Stimulated activated CD4-positive, alpha-beta T cell treated with anti-CD3 and anti-CD28 coated beads, Interleukin-4, amount 100 ng/mL, for 4 hours (primary cell): ENCODE results near the gene OTUD3.

Experiments
- DNase-seq, 2 experiments: peaks; one replicate each; pipeline ENCODE4 v3.0.0-alpha.2; 2020

Gene OTUD3

GRCh38 chr1:19955534-19956170 lies 73.5 kb downstream of the OTUD3 start:
- no peak for DNase-seq

GRCh38 chr1:19957779-19958178 lies 75.6 kb downstream of the OTUD3 start:
- no peak for DNase-seq

DNA sequence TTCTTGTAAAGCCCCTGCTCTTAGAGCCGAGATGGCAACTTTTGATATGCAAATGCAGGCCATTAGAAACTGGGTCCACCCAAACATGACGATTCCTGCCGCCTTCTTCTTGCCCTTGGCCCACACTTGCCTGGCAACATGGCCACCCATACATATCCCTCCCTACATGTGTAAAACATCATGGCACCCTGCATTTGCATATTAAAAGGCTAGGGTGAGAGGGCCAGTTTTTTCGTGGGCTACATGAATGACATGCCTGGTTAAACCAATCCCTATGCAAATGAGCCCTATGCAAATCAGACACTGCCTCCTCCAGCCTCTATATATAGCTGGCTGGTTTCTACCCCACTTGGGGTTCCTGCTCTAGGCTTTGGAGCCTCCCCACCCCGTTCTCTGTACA lies 78.4 kb downstream of the OTUD3 start:
- no peak for DNase-seq
